GM21786 (cell line): Measurements from ENCODE around the gene IQCN.

Source experiments
- ATAC-seq: cut with Tn5 transposase; IDR thresholded peaks from one replicate; pipeline ENCODE4 v1.9.1; 2021; ENCODE audit not compliant: unreplicated experiment

IQCN gene

DNA sequence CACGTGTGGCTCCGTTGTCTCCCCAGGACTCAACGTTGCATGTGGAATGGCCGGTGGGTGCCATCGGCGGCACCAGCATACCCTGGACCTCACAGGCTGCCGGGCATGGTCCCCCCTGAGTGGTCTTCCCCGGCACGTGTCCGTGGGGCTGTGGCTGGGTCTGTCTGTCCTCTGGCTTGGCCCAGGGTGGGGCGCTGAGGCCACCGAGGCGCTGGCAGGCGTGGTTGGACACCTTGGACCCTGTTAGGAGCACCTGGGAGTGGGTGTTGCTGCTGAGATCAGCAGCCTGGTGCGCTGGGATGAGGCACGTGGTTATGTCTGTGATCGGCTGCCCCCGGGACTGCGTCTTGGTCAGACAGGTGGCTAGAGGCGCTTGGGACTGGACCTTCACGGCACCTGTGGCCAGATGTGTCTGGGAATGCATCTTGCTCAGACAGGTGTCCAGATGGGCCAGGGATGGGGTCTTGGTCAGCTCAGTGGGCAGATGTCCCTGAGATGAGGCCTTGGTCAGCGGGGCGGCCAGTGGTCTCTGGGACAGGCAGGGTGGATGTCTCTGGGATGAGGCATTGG is 9.2 kb downstream of the IQCN start:
- ATAC-seq: no peak

DNA sequence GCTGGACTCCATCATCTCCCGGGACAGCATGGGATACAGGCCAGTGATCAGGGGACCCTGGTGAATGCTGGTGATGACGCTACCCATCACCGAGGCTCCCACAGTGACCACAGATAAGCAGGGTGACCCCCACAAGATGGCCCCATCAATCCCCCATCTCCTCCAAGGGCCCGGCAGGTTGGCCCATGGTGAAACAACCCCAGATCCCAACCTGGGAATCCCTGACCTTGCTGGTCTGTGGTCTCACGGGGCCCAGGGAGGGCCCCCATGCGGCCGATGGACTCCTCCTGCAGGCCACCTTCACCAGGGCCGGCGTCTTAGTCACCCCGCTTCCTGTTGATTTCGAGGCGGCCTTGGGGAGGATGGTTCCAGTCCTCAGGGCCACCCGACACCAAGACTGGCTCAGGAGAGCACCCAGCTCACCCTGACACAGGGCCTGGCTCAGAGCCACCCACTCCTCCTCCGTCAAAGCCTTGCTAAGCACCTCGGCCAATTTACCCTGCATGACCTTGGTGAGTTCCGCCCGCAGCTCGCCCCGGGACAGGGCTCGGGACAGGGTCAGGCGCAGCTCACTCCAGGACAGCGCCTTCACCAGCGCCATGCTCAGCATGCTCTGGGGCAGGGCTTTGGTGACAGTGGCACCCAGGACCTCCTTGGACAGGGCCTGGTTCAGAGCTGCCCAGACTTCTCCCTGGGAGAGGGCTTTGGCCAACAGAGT is 10.0 kb downstream of the IQCN start:
- ATAC-seq: no peak

DNA sequence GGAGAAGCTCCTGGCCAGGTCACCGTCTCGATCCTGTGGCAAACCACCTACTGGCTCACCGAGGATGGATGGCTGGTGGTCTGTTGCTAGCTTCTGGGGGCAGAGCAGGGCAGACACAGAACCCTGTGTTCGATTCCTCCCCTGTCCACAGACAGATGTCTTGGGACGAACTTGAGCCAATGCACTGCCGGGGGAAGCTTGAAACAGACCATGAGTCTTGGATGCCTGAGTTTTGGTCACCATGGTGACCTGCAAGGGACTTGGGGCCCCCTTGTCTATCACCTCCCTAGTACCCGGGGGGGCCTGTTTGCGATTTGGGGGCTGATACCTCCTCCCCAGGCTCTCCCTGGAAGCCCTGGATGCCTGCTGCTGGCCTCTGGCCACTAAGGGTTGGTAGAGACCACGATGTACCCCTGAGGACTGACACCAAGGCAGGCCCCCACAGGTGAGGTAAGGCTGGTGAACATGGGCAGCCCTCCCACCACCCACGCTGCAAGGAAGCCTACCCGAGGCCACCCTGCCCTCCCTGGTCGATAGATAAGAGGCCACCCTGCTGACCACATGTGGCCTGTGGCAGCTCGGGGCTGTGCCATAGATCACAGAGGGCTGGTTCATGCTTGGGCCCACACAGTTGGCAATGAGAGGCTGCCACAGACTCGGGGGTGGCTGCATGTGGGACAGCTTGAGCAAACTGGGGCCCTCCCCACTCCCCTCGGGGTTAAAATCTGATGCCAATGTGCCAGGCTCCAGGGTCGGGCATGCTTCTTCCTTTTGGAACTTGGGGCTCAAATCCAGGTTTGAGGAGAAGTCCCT is 10.7 kb downstream of the IQCN start:
- no peak for ATAC-seq

DNA sequence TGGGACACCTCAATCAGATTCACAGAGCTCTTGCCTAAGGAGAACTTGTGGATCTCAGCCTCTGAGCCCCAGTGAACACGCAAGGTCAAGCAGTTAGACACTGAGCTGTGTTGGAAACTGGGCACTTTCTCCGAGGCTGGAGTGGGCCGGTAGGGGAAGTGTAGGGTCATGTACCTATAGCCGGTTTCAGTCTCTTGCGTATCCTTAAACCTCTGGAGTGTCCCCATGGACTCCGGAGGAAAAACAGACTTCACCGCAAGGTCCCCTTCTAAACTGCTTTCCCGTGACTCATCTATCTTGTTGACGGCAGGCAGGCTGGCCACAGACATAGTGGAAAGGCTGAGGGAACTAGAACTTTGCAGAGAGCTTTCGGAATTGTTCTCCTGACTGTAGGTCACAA is 11.3 kb downstream of the IQCN start:
- ATAC-seq: no peak

DNA sequence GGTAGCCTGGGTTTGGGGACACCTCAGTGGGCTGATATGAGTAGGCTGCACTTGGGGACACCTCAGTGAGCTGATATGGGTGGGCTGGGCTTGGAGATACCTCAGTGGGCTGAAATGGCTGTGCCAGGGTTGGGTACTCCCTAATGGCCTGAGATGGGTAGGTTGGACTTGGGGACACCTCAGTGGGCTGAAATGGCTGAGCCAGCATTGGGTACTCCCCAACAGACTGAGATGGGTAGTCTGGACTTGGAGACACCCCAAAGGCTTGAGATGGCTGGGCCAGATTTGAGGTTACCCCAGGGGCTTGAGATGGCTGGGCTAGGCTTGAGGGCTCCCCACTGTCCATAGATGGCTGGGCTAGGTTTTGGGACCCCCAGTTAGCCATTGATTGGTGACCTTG is 12.1 kb downstream of the IQCN start:
- ATAC-seq: no peak

DNA sequence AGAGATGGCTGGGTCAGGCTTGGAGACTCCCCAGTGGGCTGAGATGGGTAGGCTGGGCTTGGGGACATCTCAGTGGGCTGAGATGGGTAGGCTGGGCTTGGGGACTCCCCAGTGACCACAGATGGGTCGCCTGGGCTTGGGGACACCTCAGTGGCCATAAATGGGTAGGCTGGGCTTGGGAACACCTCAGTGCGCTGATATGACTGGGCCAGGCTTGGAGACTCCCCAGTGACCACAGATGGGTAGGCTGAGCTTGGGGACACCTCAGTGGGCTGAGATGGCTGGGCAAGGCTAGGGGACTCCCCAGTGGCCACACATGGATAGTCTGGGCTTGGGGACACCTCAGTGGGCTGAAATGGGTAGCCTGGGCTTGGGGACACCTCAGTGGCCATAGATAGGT is 12.8 kb downstream of the IQCN start:
- ATAC-seq: no peak

DNA sequence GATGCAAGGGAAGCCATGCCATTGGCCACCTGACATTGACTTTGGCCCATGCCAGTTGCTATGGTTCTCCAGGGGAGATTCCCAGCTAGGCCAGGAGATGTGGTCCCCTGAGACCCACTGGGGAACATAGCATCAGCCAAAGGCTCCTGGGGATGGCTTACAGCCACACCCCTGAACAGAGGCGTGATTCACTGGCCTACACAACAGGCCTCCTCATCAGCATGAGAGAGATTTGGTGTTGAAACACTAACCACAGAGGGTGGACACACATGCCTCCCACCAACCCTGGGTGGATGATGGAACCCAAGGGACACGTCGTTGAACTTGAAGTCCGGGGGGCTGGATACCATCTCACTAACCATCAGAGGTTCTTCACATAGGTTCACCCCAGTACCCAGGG is 14.4 kb downstream of the IQCN start:
- ATAC-seq: no peak

DNA sequence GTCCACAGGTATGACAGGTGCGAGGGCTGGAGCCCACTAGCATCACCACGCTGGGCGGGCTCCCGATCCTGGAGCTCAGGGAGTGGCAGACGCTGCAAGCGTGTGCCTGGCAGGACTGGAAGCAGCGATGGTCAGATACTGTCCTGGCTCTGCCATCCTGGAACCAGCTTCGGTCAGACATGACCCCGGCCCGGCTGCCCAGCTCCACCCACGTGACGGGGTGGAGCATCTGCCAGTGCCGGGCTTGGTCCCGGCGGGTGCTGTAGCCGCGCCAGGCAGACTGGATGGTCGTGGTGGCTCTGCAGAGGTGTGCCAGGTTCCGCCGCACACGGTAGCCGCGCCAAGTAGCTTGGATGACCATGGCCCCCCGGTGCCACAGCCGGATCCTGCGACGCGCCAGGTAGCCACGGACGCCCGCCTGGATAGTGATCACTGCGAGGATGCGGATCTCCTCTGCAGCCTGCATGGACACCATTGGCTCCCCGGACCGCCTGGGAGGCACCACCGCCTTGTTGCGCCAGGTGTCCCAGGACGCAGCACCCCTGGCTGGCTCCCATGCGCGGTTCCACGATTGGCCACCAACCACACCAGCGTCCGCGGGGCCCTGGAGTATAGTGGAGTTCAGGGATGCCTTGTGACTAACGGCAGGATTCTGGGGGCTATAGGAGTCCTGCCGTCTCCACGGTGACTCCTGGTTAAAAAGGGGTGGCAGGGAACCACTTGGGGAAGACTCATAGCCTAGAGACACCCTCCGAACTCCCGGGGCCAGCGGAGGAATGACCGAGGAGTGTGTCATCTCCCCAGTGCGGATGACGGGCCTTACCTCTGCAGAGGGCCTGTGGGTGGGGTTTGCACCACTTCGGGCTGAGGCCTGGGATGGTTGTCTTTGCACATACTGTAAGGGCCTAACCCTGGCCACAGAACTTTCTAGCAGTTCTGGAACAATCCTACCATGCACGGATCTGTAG is 16.5 kb downstream of the IQCN start:
- ATAC-seq: no peak

DNA sequence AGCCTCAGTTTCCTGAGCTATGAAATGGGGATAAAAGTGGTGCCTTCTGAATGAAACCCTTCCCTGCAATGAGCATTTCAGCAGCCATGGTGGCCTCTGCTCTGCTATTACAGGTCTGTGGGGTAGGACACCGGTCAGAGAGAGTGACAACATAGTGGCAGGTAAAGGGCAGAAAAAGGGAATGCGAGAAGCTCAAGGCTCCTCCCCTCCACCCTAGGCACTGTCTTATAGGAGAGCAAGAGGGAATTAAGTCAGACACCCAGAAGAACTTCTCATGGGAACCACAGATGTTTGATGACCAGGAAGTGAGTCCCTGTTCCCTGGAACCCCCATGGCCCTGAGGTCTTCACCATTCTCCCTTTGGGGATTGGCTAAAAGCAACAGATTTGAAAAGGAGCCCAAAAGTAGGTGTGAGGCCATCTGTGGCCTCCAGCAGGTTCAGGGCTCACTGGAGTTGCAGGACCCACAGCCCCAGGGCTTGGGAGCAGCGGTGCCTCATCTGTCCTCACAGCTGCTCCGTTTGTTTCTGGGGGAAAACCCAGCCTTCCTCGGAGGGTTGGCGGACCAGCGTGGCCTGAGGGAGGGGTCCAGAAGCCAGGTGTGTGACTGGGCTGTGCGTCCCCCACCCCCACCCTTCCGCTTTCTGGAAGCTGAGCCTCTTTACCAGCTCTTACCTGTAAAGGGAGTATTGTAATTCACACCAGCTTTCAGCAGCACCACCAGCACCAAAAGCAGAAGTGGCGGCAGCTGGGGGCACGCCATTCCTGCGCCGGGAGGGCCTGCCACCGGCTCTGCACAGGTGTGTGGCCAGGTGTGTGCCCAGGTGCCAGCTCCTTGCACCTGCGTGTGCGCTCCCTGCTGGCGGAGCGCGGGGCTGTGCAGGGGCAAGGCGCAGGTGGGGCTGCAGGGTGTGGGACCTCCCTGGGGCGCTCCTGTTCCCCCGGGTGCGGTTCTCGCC is 19.4 kb downstream of the IQCN start:
- no peak for ATAC-seq

DNA sequence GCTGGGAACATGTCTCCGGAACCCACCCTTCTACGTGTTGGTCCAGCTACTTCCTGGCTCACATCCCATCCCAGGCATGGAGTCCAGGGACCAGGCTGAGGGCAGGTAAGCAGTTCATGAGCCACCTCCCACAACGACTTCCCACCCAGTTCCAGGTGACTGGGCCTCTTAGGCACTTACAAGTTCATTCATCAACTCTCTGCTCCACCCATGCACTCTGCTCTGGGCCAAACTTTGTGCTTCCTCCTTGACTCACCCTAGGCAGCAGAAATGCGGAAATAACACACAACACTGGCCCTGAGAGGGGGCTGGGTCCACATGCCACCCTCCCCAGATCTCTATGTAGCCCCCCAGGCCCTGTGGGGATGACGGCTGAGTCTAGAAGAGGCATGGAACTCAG is 20.5 kb downstream of the IQCN start:
- ATAC-seq: no peak

DNA sequence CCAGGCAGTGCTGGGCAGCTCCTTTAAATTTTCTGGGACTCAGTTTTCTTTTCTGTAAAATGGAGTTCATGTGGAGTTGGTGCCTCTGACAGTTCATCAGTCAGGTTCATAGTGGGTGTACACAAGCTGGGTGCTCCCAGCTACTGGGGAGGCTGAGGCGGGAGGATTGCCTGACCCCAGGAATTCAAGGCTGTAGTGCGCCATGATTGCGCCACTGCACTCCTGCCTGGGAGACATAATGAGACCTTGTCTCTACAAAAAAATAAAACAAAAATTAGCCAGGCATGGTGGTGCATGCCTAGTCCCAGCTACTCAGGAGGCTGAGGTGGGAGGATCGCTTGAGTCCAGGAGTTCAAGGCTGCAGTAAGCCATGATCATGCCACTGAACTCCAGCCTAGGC is 21.1 kb downstream of the IQCN start:
- ATAC-seq: no peak

DNA sequence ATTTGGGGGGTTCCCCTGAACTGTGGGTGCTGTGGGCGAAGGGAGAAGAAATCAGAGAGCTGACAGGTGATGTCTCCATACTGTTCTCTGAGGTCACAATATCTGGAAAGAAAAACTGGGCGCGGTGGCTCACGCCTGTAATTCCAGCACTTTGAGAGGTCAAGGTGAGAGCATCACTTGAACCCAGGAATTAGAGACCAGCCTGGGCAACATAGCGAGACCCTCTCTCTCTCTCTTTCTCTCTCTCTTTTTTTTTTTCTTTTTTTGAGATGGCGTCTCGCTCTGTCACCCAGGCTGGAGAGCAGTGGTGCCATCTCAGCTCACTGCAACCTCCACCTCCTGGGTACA is 21.9 kb downstream of the IQCN start:
- no peak for ATAC-seq

DNA sequence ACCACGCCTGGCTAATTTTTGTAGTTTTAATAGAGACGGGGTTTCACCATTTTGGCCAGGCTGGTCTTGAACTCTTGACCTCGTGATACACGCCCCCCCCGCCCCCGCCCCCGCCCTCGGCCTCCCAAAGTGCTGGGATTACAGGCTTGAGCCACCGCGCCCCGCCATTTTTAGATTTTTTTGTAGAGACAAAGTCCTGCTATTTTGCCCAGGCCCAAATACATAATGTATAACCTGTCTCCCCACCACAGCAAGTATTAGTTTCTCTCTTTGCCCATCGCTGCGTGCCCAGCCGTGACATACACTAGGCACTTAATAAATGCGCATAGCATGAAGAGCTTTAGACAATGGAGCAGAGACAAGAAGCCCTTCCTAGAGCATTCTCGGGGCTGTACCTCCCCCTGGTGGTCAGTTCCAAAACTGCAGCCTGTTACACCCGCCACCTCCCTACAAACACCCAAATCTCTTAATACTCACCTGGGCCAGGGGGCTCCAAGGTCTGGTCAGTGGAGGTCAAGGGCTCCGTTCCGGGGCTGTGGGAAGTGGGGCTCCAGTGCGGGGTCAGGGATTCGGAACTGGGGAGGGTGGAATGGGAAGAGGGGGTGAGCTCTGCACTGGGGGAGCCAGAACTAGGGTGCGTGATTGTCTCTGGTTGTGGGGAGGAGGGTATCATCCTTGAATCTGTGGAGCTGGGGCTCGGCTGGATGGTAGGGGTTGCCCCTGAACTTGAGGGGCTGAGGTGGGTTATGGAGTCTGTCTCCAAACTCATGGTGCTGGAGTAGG is 22.5 kb downstream of the IQCN start:
- ATAC-seq: no peak

DNA sequence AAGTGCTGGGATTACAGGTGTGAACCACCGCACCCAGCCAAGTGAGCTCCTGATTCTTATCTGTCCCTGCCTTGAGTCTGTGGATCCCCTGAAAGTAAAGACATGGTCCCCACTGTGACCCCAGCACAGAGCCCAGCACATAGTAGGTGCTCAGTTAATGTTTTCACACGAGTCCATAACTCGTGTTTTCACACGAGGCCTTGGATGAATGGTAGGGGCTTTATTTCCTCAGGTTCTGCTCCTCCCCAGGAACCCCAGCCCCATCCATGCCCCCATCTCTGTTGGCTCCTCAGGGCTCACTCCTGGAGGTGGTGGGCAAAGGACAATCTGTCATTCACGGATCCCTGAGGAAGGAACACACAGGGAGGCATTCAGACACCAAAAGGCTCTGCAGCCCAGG is 24.4 kb downstream of the IQCN start:
- ATAC-seq: no peak

DNA sequence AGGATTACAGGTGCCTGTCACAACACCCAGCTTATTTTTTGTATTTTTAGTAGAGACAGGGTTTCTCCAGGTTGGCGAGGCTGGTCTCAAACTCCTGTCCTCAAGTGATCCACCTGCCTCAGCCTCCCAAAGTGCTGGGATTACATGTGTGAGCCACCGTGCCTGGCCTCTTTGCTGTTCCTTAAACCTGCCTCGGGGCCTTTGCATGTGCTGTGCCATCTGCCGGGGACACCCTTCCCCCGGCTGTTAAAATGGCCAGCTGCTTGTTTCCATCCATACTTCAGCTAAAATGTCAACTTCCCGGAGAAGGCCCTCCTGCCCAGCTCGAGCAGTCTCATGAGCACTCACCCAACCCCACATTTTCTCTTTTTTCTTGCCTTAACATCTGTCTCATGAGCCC is 29.0 kb downstream of the IQCN start:
- no peak for ATAC-seq

DNA sequence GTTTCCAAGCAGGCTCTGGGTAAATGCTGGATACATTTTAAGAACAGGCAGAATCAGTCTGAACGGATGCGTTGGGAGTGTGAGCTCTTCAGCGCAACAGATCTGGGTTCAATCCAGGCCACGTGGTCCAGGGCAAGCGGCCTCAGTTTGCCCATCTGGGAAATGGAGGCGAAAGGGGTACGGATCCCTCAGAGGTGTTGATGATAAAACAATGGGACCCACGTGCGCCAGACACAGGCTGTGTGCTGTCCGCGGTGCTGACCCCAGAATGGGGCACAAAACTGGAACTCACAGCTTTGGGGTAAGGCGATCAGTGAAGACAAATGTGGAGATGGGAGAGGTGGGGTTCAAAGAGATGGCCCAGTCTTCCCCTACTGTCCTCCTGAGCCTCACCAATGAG is 34.9 kb downstream of the IQCN start:
- no peak for ATAC-seq

DNA sequence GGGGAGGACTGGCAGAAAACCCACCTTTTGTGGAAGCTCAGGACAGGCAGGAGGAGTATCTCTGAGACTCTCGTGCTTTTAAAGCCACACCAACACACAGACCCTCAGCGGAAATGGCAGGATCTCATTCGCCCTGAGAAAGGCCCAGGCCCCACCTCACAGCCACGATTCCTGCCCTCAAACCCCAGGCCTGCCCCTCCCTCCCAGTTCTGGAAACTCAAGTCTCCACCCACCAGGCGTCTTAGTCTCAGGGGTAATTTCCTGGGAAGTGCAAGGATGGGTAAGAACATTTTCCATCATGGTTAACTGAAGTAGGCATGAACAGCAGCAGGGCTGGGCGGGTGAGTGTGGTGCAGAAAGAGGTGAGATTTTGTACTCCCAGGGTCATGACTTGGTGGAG is 40.1 kb downstream of the IQCN start:
- ATAC-seq: no peak

DNA sequence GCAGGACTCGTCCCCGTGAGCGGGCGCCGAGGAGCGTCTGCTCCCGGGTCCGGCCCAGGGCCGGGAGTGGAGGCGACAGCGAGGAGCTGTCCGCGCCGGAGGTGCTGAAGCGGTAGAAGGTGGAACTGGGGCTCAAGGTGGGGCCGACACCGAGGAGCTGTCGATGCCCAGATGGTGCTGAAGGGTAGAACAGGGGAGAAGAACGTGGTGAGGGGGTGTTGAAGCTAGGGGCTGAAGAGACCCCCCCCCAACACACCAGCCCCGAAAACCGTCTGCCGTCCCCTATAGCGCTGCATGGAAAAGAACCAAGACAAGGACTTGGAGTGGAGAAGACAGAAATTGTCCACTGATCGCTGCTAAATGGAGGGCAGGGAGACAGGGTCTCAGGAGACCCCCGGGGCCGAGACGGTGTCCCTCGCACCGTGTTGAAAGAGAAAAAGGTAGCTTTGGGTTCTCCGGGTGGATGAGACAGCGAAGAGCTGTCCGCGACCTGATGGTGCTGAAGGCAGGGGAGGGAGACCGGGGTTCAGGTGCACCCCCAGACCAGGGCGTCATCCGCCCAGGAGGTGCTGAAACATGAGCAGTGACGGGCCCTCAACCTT is 40.9 kb downstream of the IQCN start:
- ATAC-seq: no peak
